Activated CD8-positive, alpha-beta memory T cell treated with anti-CD3 and anti-CD28 coated beads for 36 hours (primary cell): Measurements from ENCODE around the gene TMUB1. TPM values are rescaled to one million over a fixed set of nuclear protein-coding genes. Genes with fewer than 3 reads are reported as not detected.

Experiments
- CTCF ChIA-PET: fragments of 350-600 bp; sonication (Branson Sonifier 250); formaldehyde crosslinking; loops from one replicate; lab custom pipeline; 2021; ENCODE audit warnings: antibody characterized with exemption; lab: Charles Lee
- POLR2A ChIA-PET: fragments of 350-600 bp; sonication (Branson Sonifier 250); formaldehyde crosslinking; loops from one replicate; lab custom pipeline; 2021; ENCODE audit warnings: antibody characterized with exemption; lab: Charles Lee
- total RNA-seq, 2 experiments: library from RNA; stranded (reverse); gene quantifications; one replicate each; pipeline ENCODE4 v1.2.3, GENCODE V29; 2021

TMUB1 gene
- total RNA-seq, 2 experiments from 2014 or later = 77.4 to 79.7 TPM

DNA sequence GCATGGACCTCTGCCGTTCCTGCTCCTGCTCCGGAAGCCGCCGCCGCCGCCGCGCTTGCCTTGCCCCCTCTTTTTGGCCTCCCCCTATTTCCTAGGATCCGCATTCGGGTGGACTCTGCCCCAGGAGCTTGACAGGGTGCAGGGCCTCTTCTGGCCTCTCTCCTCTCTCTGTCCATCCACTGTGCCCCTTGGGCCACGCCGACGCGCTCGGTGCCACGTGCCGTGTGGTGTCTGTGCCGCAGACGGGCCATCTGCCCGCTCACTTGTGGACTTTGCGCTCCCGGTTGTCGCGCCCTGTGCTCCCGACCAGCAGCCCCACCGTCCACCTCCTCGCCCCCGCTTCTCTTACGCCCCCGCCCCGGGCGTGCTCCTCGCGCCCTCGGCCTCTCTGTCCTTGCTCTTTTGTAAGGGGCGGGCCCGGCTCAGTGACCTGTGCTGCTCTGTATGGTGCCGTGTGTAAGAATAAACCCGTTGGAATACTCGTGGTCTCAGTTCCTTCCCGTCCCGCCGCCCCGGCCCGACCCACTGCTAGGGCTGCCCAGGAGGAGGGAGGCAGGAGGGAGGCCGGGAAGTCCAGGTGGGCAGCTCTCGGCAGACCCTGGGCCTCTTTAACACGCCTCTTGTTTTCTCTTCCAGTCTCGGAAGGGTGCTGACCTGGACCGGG is 40.0 kb upstream of the TMUB1 start:
- ChIA-PET POLR2A (no interaction called here), CTCF (interaction anchor here (0.6 to 2.2 kb wide), 31 partner anchors 8 to 188 kb away, joined by 3 to 20 read pairs (median 4); partner anchors contain the start of genes ABCF2, CHPF2, GBX1 and NOS3)

DNA sequence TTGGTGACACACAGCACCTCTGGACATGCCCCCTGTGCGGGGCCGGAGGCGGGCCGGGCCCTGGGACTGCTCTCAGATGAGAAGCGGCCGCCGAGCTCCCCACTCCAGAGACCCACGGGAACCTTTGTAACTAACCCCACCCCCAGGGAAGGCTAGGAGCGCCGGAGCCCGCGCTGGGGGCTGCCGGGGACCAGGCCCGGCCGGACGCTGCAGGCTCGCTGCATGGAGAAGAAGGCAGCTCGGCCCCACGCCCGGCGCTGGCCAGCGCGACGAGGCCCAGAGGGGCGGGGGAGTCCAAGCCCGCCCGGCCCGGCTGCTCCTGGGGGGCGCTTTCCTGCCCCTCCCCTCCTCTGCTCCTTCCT is 39.5 kb upstream of the TMUB1 start:
- POLR2A ChIA-PET = no interaction called here
- CTCF ChIA-PET = interaction anchor here (1.5 to 2.2 kb wide), 6 partner anchors 10 to 49 kb away, joined by 5 to 20 read pairs (median 10); no protein-coding TSS in a partner anchor

DNA sequence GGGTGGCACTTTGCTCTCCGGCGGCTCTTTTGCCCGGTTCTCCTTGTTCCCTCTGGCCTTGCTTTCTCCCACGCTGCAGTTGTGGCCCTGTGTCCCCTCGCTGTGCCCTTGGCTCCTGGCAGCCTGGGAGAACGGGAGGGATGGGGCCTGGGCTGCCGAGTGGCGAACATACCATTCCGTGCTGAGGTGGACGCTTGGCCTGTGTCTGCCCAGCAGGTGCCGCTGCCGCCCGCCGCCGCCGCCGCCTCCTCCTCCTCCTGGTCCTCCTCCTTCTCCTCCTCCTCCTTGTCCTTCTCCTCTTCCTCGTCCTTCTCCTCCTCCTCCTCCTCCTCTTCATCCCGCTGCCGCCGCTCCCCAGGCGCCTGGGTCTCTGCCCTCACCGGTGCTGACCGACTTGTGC is 39.0 kb upstream of the TMUB1 start:
- ChIA-PET CTCF (interaction anchor here (2.1 kb wide), 1 partner anchor 42 kb away, joined by 20 read pairs; no protein-coding TSS in a partner anchor), POLR2A (no interaction called here)

DNA sequence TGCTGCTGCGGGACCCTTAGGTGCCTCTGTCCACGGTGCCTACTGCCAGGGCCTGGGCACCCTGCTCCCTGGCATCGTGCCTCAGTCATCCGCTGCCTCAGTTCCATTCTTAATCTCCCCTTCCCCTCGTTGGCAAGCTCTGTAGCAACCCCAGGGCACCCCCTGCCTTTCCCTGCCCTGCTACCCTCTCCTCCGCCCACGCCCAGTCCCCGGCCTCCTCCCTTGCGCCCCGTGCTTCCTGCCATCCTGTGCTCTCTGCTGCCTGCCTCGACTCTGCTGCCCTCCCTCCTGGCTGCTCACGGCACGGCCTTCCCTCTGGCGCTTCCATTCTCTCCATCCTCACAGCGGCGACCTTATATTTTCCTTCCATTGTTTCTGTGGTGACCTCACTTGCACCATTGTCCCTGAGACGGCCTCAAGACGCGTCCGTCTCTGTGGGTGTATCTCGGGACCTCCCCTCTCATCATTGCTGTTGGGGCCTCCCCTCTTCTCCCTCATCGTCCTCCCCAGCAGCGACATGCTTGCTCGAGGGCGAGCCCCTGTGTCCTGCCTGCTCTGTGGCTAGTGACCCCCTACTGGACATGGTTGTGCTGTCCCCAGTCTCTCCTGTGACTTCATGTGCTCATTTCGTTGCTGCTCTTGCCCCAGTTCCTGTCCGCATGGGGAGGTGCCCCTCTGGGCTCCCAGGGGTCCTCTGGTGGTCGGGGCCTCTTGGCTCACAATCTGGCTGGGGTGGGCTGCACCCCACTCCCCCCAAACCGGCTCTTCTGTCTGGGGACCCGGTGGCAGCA is 38.3 kb upstream of the TMUB1 start:
- ChIA-PET POLR2A (no interaction called here), CTCF (interaction anchor here (0.9 to 1.1 kb wide), 2 partner anchors 10 to 50 kb away, joined by 3 to 4 read pairs; no protein-coding TSS in a partner anchor)

DNA sequence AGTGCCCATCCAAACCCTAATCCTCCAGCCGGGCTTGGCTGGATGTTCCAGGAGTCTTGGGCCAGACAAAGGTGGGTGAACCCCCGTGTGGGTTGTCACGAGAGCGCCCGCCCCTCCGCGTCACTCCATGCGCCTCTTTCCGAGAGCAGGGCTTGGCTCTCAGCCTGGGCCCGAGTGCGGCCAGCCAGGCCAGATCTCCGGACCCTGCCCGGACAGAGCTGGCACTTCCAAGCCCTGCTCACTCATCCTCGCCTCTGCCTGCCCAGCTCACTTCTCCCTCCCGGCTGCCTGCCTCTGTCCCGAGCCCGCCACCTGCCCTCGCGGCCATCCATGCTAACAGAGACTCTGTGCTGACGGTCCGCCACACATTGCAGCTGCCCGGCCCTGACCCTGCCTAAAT is 37.6 kb upstream of the TMUB1 start:
- CTCF ChIA-PET = interaction anchor here (0.9 to 1.1 kb wide), 2 partner anchors 10 to 51 kb away, joined by 3 to 4 read pairs; no protein-coding TSS in a partner anchor
- POLR2A ChIA-PET = no interaction called here

DNA sequence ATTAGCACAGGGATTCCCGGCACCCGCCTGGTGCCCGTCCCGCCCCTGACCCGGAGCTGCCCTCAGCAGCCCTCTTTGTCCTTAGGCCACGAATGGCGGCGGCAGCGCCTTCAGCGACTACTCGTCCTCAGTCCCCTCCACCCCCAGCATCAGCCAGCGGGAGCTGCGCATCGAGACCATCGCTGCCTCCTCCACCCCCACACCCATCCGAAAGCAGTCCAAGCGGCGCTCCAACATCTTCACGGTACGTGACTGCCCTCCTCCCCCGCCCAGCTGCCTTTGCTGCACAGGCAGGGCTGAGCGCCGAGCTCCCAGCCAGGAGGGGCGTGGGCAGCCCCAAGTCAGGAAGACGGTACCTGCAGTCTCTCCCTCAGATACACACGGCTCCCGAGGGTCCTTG is 36.6 kb upstream of the TMUB1 start:
- POLR2A ChIA-PET = no interaction called here
- CTCF ChIA-PET = interaction anchor here (1.0 to 1.3 kb wide), 2 partner anchors 9 to 196 kb away, joined by 3 to 4 read pairs; no protein-coding TSS in a partner anchor

DNA sequence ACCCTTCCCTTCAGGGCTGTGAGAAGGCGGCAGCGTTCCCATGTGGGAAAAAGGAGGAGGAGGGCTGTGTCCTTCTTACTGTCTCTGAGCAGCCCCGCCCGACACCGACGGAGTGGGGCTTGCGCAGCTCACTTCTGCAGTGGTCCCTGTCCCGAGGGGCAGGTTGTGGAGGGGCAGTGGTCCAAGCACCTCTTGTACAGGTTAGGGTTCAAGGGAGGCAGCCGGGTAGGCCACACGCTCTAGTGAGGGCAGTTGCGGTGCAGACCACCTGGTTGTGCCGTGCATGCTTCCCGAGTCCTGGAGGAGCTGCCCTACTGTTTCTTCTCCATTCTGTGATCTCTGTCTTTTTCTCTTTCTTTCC is 35.7 kb upstream of the TMUB1 start:
- ChIA-PET POLR2A (no interaction called here), CTCF (interaction anchor here (0.6 to 1.3 kb wide), 2 partner anchors 47 to 197 kb away, joined by 3 read pairs; no protein-coding TSS in a partner anchor)

DNA sequence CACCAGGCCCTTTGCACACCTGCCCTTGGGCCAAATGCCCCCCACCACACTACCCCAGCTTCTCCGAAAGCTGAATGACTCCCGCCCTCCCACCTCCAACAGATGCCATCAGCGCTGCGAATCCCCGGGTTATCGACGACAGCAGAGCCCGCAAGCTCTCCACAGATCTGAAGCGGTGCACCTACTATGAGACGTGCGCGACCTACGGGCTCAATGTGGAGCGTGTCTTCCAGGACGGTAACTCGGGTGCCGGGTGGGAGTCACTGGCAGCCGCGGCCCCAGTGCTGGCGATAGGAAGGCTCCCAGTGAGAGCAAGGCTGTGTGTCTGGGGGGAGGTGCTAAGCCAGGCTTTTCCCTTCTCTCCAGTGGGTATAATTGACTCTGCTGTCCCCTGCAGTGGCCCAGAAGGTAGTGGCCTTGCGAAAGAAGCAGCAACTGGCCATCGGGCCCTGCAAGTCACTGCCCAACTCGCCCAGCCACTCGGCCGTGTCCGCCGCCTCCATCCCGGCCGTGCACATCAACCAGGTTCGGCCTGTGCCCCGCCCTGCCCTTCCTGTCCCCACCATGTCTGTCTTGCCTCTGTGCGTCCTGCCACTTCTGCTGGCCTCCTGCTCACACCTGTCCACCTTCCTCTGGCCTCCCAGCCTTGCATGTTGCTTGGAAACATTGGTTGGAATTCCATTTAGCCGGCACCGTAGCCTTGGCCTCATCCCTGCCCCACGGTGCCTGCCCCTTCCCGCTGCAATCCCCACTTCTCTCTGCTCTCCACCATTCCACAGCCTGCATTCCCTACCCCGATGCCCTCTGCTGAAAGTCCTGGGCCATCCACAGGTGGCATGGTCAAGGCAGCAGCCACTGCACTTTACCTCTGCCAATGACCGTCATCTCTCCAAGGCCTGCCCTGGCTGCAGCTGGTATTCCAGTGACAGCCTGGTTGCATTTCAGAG is 35.1 kb upstream of the TMUB1 start:
- CTCF ChIA-PET = interaction anchor here (1.0 to 1.3 kb wide), 2 partner anchors 55 to 197 kb away, joined by 3 read pairs; no protein-coding TSS in a partner anchor
- POLR2A ChIA-PET = no interaction called here

DNA sequence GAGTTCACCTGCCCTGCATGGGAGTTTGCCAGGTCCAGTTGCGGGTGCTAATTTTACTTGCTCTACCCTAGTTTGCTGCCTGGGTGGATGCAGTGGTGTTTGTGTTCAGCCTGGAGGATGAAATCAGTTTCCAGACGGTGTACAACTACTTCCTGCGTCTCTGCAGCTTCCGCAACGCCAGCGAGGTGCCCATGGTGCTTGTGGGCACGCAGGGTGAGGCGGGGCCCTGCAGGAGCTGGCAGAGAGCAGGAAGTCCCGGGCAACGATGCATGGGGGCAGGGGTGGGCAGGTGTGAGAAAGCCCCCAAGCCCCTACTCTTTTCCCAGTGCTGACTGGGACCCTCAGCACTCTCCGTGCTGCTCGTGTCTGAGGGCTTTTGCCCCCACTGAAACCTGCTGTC is 34.3 kb upstream of the TMUB1 start:
- CTCF ChIA-PET = interaction anchor here (1.0 to 1.1 kb wide), 2 partner anchors 10 to 56 kb away, joined by 3 read pairs; no protein-coding TSS in a partner anchor

DNA sequence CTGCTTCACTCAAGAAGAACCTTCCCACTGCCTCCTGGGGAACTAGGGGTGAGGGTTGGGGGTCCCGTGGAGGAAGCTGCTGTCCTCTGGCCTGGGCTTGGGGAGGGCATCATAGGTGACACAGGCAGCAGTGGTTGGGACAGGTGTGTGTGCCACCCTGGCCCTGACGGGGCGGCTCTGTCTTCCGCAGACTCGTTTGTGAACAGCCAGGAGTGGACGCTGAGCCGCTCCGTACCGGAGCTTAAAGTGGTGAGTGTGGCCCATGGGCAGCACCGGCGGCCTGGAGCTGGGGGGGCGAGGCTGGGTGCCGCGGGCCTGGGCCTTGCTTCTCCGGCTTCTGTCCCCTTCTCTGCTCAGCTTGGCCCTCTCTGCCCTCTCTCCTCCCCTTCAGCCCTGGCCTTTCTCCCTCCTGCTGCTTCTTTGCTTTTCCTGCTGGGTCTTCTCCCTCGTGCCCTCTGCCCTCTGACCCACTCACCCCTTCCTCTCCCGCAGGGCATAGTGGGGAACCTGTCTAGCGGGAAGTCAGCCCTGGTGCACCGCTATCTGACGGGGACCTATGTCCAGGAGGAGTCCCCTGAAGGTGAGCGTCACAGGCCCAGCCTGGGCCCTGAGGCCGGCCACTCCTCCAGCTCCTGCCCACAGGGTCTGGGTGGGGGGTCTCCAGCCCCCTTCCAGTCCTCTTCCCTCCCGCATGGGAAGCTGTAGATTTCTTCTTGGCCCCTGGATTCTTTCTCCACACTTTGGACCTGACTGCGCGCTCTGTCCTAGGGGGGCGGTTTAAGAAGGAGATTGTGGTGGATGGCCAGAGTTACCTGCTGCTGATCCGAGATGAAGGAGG is 33.5 kb upstream of the TMUB1 start:
- POLR2A ChIA-PET = no interaction called here
- CTCF ChIA-PET = interaction anchor here (1.1 to 1.6 kb wide), 2 partner anchors 7 to 9 kb away, joined by 3 to 6 read pairs; no protein-coding TSS in a partner anchor

More for the DNA sequence above, 34.3 kb upstream of the TMUB1 start:
- POLR2A ChIA-PET = no interaction called here

DNA sequence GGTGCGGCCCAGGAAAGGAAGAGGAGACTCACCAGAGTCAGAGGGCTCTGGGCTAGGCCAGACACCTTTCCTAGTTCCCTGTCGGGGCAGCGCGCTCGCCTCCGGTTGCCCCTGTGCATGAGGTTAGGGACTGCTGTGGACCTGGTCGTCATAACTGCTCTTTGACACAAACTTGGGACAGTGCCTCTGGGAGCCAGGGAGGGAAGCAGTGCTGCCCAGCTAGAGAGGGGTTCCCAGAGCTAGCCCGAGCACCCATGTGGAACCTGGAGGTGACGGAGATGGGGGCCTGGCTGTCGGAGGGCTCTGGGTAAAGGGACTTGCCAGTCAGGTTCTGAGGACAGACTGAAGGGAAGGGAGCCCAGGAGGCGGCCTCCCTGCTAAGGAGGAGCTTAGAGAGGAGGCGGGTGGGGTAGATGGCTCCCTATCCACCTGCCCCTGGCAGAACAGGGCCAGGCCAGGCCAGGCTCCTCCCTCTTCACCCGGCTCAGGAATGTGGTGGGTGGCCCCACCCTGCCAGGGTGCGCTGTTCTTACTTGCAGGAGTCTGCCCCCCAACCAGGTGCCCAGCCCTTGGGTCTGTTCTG is 32.6 kb upstream of the TMUB1 start:
- ChIA-PET CTCF (interaction anchor here (0.5 to 1.6 kb wide), 3 partner anchors 8 to 58 kb away, joined by 3 to 6 read pairs (median 3); partner anchors contain the start of gene CDK5), POLR2A (no interaction called here)

DNA sequence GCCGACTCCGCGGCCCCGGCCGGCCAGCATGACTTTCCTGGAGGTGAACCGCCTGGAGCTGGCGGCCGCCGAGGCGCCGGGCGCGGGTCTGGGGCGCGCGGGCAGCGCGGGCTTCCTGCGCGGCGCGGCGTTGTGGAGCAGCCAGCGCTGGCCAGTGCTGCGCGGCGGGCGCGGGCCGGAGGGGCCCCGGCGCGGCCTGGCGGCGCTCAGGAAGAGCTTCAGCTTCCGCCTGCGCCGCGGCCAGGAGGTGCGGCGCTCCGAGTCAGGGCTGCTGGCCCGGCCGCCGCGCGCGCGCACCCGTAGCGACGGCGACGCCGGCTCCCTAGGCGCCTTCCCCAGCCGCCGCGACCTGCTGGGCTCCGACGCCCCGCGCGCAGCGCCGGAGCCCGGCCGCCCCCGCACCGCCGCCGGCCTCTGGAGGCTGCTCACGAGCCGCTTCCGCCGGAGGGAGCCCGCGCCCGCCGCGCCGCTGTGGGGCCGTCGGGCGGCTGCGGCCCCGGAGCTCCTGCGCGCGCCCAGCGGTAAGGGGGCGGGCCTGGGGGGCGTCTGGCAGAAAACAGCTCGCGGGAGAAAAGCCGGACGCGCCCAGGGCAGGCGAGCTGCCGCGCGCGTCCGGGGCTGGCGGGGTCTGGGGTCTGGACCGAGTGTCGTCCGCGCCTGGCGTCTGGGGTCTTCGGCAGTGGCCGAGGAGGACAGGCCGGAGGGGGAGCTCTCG is 32.0 kb upstream of the TMUB1 start:
- ChIA-PET CTCF (interaction anchor here (0.5 to 1.6 kb wide), 5 partner anchors 9 to 189 kb away, joined by 3 to 6 read pairs (median 3); partner anchors contain the start of gene CDK5), POLR2A (no interaction called here)

DNA sequence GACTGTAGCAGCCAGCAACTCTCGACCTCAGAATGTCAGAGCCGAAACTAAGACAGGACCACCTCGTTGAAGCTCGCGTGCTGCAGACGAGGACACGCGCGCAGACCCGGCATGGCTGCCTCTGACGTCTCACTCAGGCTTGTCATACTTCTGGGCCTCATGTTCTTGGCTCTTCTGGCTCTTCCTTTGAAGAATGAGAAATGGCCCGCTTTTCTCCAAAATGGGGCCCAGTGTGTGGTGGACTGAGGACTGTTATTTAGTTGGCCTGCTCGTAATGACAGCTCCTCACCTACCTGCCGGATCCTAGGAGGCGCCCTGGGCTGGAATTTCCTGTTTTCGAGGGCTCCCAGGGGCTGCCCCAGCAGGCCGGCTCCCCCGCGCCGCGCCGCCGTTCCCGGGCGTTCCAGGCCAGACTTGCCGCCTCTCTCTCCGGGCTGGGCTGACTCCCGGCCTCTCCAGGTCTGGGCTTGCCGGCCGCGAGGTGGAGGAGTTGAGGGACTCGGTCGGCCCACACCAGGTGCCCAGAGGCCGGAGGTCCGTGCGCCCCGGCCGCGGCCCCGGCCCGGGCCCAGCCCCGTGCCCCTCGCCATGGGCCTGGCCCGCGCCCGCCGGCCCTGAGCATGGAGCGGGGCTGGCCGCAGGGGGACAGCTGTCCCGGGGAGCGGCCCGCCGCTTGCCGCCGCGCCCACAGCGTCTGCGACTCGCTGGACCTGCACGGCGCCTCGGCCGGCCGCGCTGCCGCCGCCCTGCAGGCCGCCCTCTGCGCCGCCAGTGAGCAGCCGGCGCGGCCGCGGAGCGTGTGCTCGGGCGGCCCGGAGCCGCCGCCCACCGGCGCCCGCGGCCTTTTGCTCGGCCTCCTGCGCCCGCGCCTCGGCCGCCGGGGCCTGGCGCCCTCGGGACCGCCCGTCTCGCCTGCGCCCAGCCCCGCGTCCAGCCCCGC is 31.1 kb upstream of the TMUB1 start:
- POLR2A ChIA-PET = no interaction called here

DNA sequence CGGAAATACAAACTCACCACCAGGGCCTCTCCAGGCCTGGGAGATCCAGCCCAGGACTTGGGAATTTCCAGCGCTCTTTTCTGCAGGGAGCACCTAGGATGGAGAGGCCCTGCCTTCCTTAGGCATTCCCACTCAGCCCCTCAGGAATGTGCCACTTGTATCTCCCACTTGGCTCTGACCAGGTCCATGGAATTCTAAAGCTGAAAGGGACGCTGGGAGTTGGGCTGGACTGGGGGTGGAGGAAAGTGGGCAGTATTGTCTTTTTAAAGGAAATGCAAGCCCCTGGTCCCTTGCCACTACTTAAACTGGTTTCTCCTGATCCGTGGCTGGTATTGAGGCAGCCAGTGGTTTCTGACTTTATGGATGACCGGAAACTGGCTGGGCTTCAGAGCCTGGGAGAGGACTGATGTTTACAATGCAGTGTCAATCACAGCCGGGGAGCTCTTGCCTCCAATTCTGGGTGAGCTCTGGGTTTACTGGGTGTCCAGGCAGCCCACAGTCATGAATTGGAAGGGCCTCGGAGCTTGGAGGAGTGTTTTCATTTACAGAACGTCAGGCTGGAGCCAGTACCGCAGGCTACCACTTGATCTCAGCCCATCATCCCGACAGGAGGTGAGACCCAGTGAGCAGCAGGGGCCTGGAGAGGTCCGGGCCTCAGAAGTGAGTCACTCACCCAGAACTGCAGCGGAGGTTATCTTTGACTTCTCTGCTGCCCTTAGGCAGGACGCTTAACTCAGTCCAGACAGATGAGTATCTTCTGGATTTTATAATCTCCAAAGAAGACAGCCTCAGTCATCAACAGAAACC is 30.3 kb upstream of the TMUB1 start:
- ChIA-PET POLR2A (no interaction called here), CTCF (interaction anchor here (0.6 to 3.2 kb wide), 7 partner anchors 10 to 172 kb away, joined by 3 to 14 read pairs (median 4); no protein-coding TSS in a partner anchor)

More for the DNA sequence above, 31.1 kb upstream of the TMUB1 start:
- CTCF ChIA-PET = interaction anchor here (0.6 to 3.2 kb wide), 7 partner anchors 9 to 189 kb away, joined by 3 to 14 read pairs (median 4); no protein-coding TSS in a partner anchor
